ENCODE data around the gene CASP7. TPM values are rescaled to one million over a fixed set of nuclear protein-coding genes. Genes with fewer than 3 reads are reported as not detected.

CASP7 gene
- total RNA-seq, 1 donor from 2014 or later: 27.5 TPM

- Mint-ChIP-seq H3K4me1 (ENCODE audit: unreplicated experiment) (no peaks in the 10 kb centered on the region), H3K27me3 (no peaks in the 10 kb centered on the region), H3K36me3 (peaks cover 36% of the 10 kb centered on the region), H3K27ac (no peak overlapping the region), H3K4me3 (no peak overlapping the region), H3K9me3 (peaks cover 15% of the 10 kb centered on the region)
- no peak for TF ChIP-seq CTCF (conservative IDR thresholded peaks at IDR 0.05)
- DNase-seq (ENCODE audit: extremely low spot score, unreplicated experiment): no peak
These were observed 7.3 kb downstream of the CASP7 start for GRCh38 chr10:113687037-113687436.

- peaks cover 20% of the 10 kb centered on the region for H3K9me3 Mint-ChIP-seq
These were observed 9.3 kb downstream of the CASP7 start for GRCh38 chr10:113689057-113689456.

GRCh38 chr10:113689574-113689973, 9.9 kb downstream of the CASP7 start:
- no peak for DNase-seq (ENCODE audit: extremely low spot score, unreplicated experiment)
- Mint-ChIP-seq H3K36me3 (peaks cover 36% of the 10 kb centered on the region), H3K27me3 (no peaks in the 10 kb centered on the region), H3K4me1 (ENCODE audit: unreplicated experiment) (no peaks in the 10 kb centered on the region), H3K9me3 (peaks cover 20% of the 10 kb centered on the region), H3K27ac (no peak overlapping the region), H3K4me3 (no peak overlapping the region)
- TF ChIP-seq CTCF (conservative IDR thresholded peaks at IDR 0.05): no peak

More at GRCh38 chr10:113689057-113689456, 9.3 kb downstream of the CASP7 start:
- no peak for DNase-seq (ENCODE audit: extremely low spot score, unreplicated experiment)
- Mint-ChIP-seq H3K4me3 (no peak overlapping the region), H3K27ac (no peak overlapping the region), H3K36me3 (peaks cover 40% of the 10 kb centered on the region), H3K27me3 (no peaks in the 10 kb centered on the region), H3K4me1 (ENCODE audit: unreplicated experiment) (no peaks in the 10 kb centered on the region)
- TF ChIP-seq CTCF (conservative IDR thresholded peaks at IDR 0.05): no peak

- no peak for TF ChIP-seq CTCF (conservative IDR thresholded peaks at IDR 0.05)
- no peak for DNase-seq (ENCODE audit: extremely low spot score, unreplicated experiment)
- H3K36me3 Mint-ChIP-seq: peaks cover 36% of the 10 kb centered on the region
These were observed 11.0 kb downstream of the CASP7 start for GRCh38 chr10:113690749-113691148.

GRCh38 chr10:113691381-113691780, 11.7 kb downstream of the CASP7 start:
- H3K4me1 Mint-ChIP-seq (ENCODE audit: unreplicated experiment): no peaks in the 10 kb centered on the region
- no peak for TF ChIP-seq CTCF (conservative IDR thresholded peaks at IDR 0.05)
- H3K27ac Mint-ChIP-seq: no peak overlapping the region
- no peak overlapping the region for H3K4me3 Mint-ChIP-seq
- peaks cover 15% of the 10 kb centered on the region for H3K9me3 Mint-ChIP-seq
- H3K36me3 Mint-ChIP-seq: peaks cover 34% of the 10 kb centered on the region
- no peak for DNase-seq (ENCODE audit: extremely low spot score, unreplicated experiment)
- H3K27me3 Mint-ChIP-seq: no peaks in the 10 kb centered on the region

More at GRCh38 chr10:113690749-113691148, 11.0 kb downstream of the CASP7 start:
- H3K27ac Mint-ChIP-seq: no peak overlapping the region
- no peaks in the 10 kb centered on the region for H3K27me3 Mint-ChIP-seq
- peaks cover 15% of the 10 kb centered on the region for H3K9me3 Mint-ChIP-seq
- no peaks in the 10 kb centered on the region for H3K4me1 Mint-ChIP-seq (ENCODE audit: unreplicated experiment)
- no peak overlapping the region for H3K4me3 Mint-ChIP-seq

GRCh38 chr10:113692271-113692670, 12.6 kb downstream of the CASP7 start:
- no peaks in the 10 kb centered on the region for H3K4me1 Mint-ChIP-seq (ENCODE audit: unreplicated experiment)
- no peak overlapping the region for H3K4me3 Mint-ChIP-seq
- no peak for TF ChIP-seq CTCF (conservative IDR thresholded peaks at IDR 0.05)
- no peaks in the 10 kb centered on the region for H3K27me3 Mint-ChIP-seq
- H3K9me3 Mint-ChIP-seq: peaks cover 15% of the 10 kb centered on the region
- H3K27ac Mint-ChIP-seq: no peak overlapping the region
- DNase-seq (ENCODE audit: extremely low spot score, unreplicated experiment): no peak
- H3K36me3 Mint-ChIP-seq: peaks cover 35% of the 10 kb centered on the region

Measured in type B pancreatic cell (in vitro differentiated cells).